Calu3 (cell line): ENCODE results near the gene ANKS1B. TPM values are rescaled to one million over a fixed set of nuclear protein-coding genes. Genes with fewer than 3 reads are reported as not detected.

ENCODE experiments used
- BruUV-seq: library from RNA; stranded (reverse); fragments of 400-500 nt; replicated peaks from 2 replicates; lab custom pipeline; 2021; lab: Mats Ljungman, UMichigan
- CTCF ChIA-PET: fragments of 300-600 bp; sonication (Branson Sonifier 250); formaldehyde crosslinking; loops from one replicate; lab custom pipeline; 2022; ENCODE audit warnings: antibody characterized with exemption; lab: Charles Lee
- DNase-seq: peaks from one replicate; pipeline ENCODE4 v3.0.0; 2022
- H3K27ac Mint-ChIP-seq: one replicate; pipeline ENCODE4 v1.8.0; 2022; ENCODE audit warnings: mixed read lengths; ENCODE audit not compliant: unreplicated experiment
- H3K27me3 Mint-ChIP-seq: one replicate; pipeline ENCODE4 v1.8.0; 2022; ENCODE audit warnings: mixed read lengths; ENCODE audit not compliant: unreplicated experiment
- H3K36me3 Mint-ChIP-seq: one replicate; pipeline ENCODE4 v1.8.0; 2022; ENCODE audit warnings: mild to moderate bottlenecking, moderate library complexity, mixed read lengths; ENCODE audit not compliant: insufficient read depth, unreplicated experiment
- H3K4me1 Mint-ChIP-seq: one replicate; pipeline ENCODE4 v1.8.0; 2022; ENCODE audit warnings: mild to moderate bottlenecking, low read depth, mixed read lengths; ENCODE audit not compliant: unreplicated experiment
- H3K4me3 Mint-ChIP-seq: one replicate; pipeline ENCODE4 v1.8.0; 2022; ENCODE audit warnings: mild to moderate bottlenecking, low read depth, moderate library complexity, mixed read lengths; ENCODE audit not compliant: unreplicated experiment
- H3K9me3 Mint-ChIP-seq: one replicate; pipeline ENCODE4 v1.8.0; 2022; ENCODE audit warnings: low read depth, mixed read lengths; ENCODE audit not compliant: unreplicated experiment
- intact Hi-C: fragments of 100-400 bp; cut with micrococcal nuclease; formaldehyde crosslinking; loops from one replicate; pipeline ENCODE4 v1.10.0; 2022; ENCODE audit not compliant: unreplicated experiment
- total RNA-seq: library from RNA; stranded (reverse); gene quantifications from 2 replicates; pipeline ENCODE4 v1.2.3, GENCODE V29; 2022
- TF ChIP-seq, protein P1 (sequence below): fragments of 200-600 bp; IDR thresholded peaks from one replicate; pipeline ENCODE4 v1.8.0; 2022; ENCODE audit warnings: antibody characterized with exemption; ENCODE audit not compliant: unreplicated experiment

Gene ANKS1B
- total RNA-seq, 1 experiment from 2014 or later = 1.7 TPM

DNA sequence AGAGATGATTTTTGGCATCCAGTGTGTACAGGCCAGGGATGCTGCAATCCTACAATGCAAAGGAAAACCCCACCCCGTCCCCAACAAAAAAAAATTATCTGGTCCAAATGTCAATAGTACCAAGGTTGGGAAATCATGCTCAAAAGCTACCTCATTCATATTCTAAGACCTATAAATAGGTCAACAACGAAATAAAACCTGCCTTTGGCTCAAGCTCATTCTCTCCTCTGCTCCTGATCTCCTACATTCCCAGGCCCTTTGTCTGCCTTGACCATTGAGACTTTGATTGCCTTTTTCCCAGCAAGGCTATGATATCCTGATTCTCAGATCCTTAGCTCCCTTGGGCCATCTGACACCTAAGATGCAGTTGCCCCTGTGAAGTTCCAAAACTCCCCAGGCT is 30.0 kb downstream of the ANKS1B start:
- Mint-ChIP-seq H3K27me3 (peaks cover 23% of the 10 kb centered on the region), H3K9me3 (no peaks in the 10 kb centered on the region), H3K36me3 (no peaks in the 10 kb centered on the region), H3K4me3 (no peak overlapping the region), H3K4me1 (no peaks in the 10 kb centered on the region), H3K27ac (no peak overlapping the region)
- DNase-seq = no peak
- CTCF ChIA-PET = interaction anchor here (0.6 kb wide), 1 partner anchor 189 kb away, joined by 3 read pairs; no protein-coding TSS in a partner anchor
- TF ChIP-seq, protein P1, sequence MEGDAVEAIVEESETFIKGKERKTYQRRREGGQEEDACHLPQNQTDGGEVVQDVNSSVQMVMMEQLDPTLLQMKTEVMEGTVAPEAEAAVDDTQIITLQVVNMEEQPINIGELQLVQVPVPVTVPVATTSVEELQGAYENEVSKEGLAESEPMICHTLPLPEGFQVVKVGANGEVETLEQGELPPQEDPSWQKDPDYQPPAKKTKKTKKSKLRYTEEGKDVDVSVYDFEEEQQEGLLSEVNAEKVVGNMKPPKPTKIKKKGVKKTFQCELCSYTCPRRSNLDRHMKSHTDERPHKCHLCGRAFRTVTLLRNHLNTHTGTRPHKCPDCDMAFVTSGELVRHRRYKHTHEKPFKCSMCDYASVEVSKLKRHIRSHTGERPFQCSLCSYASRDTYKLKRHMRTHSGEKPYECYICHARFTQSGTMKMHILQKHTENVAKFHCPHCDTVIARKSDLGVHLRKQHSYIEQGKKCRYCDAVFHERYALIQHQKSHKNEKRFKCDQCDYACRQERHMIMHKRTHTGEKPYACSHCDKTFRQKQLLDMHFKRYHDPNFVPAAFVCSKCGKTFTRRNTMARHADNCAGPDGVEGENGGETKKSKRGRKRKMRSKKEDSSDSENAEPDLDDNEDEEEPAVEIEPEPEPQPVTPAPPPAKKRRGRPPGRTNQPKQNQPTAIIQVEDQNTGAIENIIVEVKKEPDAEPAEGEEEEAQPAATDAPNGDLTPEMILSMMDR = no peak
- BruUV-seq = no TSS peak
- intact Hi-C loops = no loop called here

DNA sequence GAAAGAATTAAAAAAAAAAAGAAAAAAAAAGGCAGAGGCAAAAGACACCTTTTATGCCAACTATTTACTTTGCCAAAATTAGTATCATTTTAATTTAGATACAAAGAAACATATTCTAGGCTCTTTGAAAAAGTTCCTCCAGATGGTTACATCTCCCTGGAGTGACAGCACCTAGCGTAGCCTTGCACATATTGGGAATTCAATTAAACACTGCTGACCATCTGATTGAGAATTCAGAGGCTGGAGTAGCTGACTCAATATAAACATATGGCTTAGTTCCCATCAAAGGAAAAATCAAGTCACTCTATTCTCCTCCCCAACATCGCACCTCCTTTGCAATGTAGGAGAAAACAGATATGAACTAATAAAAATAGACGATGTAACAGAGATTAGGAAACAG is 36.4 kb downstream of the ANKS1B start:
- no peaks in the 10 kb centered on the region for H3K4me1 Mint-ChIP-seq
- no TSS peak for BruUV-seq
- no peaks in the 10 kb centered on the region for H3K36me3 Mint-ChIP-seq
- peaks cover 10% of the 10 kb centered on the region for H3K27me3 Mint-ChIP-seq
- CTCF ChIA-PET = no interaction called here
- intact Hi-C loops = no loop called here
- no peak for DNase-seq
- TF ChIP-seq, protein P1 = no peak
- no peak overlapping the region for H3K4me3 Mint-ChIP-seq
- no peak overlapping the region for H3K27ac Mint-ChIP-seq
- no peaks in the 10 kb centered on the region for H3K9me3 Mint-ChIP-seq

DNA sequence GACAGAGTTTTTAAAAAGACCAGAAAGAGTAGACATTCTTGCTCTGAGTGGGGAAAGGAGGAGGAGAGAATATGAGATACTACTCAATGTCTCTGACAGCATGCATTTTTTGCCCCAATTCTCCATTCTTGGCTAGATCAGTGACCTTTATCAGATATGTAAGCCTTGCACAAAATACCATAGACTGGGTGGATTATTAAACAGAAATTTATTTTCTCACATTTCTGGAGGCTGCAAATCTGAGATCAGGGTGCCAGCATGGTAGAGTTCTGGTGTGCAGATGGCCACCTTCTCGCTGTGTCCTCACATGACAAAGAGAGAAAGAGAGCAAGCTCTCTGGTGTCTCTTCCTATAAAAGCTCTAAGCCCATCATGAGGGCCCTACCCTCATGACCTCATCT is 38.6 kb downstream of the ANKS1B start:
- Mint-ChIP-seq H3K27me3 (no peaks in the 10 kb centered on the region), H3K36me3 (no peaks in the 10 kb centered on the region), H3K4me1 (no peaks in the 10 kb centered on the region), H3K4me3 (no peak overlapping the region), H3K9me3 (no peaks in the 10 kb centered on the region), H3K27ac (no peak overlapping the region)
- DNase-seq = no peak
- CTCF ChIA-PET = no interaction called here
- intact Hi-C loops = no loop called here
- TF ChIP-seq, protein P1 = no peak
- BruUV-seq = no TSS peak

DNA sequence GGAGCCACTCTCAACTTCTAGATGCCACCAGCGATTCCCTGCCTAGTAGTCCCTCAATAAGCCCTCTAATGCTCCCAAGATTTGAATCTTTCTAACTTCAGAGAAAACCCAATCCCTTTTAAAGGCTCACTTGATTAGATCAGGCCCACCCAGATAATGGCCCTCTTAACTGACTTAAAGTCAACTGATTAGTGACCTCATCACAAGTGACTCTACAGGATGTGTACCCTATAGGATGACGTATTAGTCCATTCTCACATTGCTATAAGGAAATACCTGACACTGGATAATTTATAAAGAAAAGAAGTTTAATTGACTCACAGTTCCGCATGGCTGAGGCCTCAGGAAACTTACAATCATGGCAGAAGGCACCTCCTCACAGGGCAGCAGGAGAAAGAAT is 49.1 kb downstream of the ANKS1B start:
- CTCF ChIA-PET = no interaction called here
- Mint-ChIP-seq H3K36me3 (no peaks in the 10 kb centered on the region), H3K4me1 (no peaks in the 10 kb centered on the region), H3K27me3 (no peaks in the 10 kb centered on the region), H3K27ac (no peak overlapping the region), H3K4me3 (no peak overlapping the region), H3K9me3 (no peaks in the 10 kb centered on the region)
- no TSS peak for BruUV-seq
- TF ChIP-seq, protein P1 = no peak
- intact Hi-C loops = no loop called here
- no peak for DNase-seq
